Trophoblast cell (in vitro differentiated cells and primary cell): ENCODE data around the gene SEMA4D.

ENCODE experiments used
- DNase-seq, 2 donors: peaks; one replicate each; pipeline ENCODE4 v3.0.0-alpha.2; 2016
- H2AFZ ChIP-seq: 2 replicates; pipeline ENCODE4 v1.6.1; 2013; ENCODE audit warnings: low read length, moderate library complexity, mild to moderate bottlenecking; ENCODE audit not compliant: insufficient read depth, poor library complexity
- H2AK5ac ChIP-seq: 2 replicates; pipeline ENCODE4 v1.6.1; 2013; ENCODE audit warnings: mild to moderate bottlenecking, low read length
- H2BK120ac ChIP-seq: 2 replicates; pipeline ENCODE4 v1.6.1; 2013; ENCODE audit warnings: low read length, mild to moderate bottlenecking, moderate library complexity; ENCODE audit not compliant: insufficient read depth, poor library complexity
- H2BK12ac ChIP-seq: 2 replicates; pipeline ENCODE4 v1.6.1; 2013; ENCODE audit warnings: mild to moderate bottlenecking, low read length, moderate library complexity
- H2BK5ac ChIP-seq: 2 replicates; pipeline ENCODE4 v1.6.1; 2013; ENCODE audit warnings: low read length, low read depth, moderate library complexity, mild to moderate bottlenecking; ENCODE audit not compliant: poor library complexity
- H3K14ac ChIP-seq: 2 replicates; pipeline ENCODE4 v1.6.1; 2013; ENCODE audit warnings: mild to moderate bottlenecking, low read length
- H3K18ac ChIP-seq: 2 replicates; pipeline ENCODE4 v1.6.1; 2013; ENCODE audit warnings: mild to moderate bottlenecking, low read length
- H3K23ac ChIP-seq: 2 replicates; pipeline ENCODE4 v1.6.1; 2013; ENCODE audit warnings: low read length
- H3K27ac ChIP-seq: 2 replicates; pipeline ENCODE4 v1.5.1; 2013; ENCODE audit warnings: low read depth, mild to moderate bottlenecking, inconsistent platforms, low read length, moderate library complexity
- H3K27me3 ChIP-seq: 2 replicates; pipeline ENCODE4 v1.6.1; 2013; ENCODE audit warnings: inconsistent platforms, mild to moderate bottlenecking, low read length, moderate library complexity; ENCODE audit not compliant: insufficient read depth
- H3K36me3 ChIP-seq, 2 experiments: 1 replicate in 1 of 2; 2 replicates in 1 of 2; pipeline ENCODE4 v1.6.1; 2013; ENCODE audit warnings: low read length in 2 of 2, mild to moderate bottlenecking in 2 of 2, moderate library complexity in 1 of 2; ENCODE audit not compliant: insufficient read depth in 2 of 2, control insufficient read depth in 1 of 2
- H3K4ac ChIP-seq: 2 replicates; pipeline ENCODE4 v1.6.1; 2013; ENCODE audit warnings: low read depth, mild to moderate bottlenecking, low read length, moderate library complexity
- H3K4me1 ChIP-seq, 2 experiments: 1 replicate in 1 of 2; 2 replicates in 1 of 2; pipeline ENCODE4 v1.6.1; 2013; ENCODE audit warnings: low read length in 2 of 2, mild to moderate bottlenecking in 2 of 2, moderate library complexity in 1 of 2; ENCODE audit not compliant: insufficient read depth in 2 of 2, control insufficient read depth in 1 of 2
- H3K4me2 ChIP-seq: 2 replicates; pipeline ENCODE4 v1.6.1; 2013; ENCODE audit warnings: inconsistent platforms, mild to moderate bottlenecking, low read length, moderate library complexity
- H3K4me3 ChIP-seq: 2 replicates; pipeline ENCODE4 v1.5.1; 2013; ENCODE audit warnings: mild to moderate bottlenecking, low read depth, low read length, inconsistent platforms
- H3K79me1 ChIP-seq: one replicate; pipeline ENCODE4 v1.6.1; 2013; ENCODE audit warnings: low read length
- H3K79me2 ChIP-seq: 2 replicates; pipeline ENCODE4 v1.6.1; 2013; ENCODE audit warnings: low read length, mild to moderate bottlenecking; ENCODE audit not compliant: control insufficient read depth, insufficient read depth, poor library complexity
- H3K9ac ChIP-seq: 2 replicates; pipeline ENCODE4 v1.6.1; 2013; ENCODE audit warnings: mild to moderate bottlenecking, low read length
- H3K9me3 ChIP-seq: 2 replicates; pipeline ENCODE4 v1.6.1; 2013; ENCODE audit warnings: low read depth, mild to moderate bottlenecking, control low read depth, inconsistent platforms, low read length; ENCODE audit not compliant: insufficient read depth
- H4K12ac ChIP-seq: 2 replicates; pipeline ENCODE4 v1.6.1; 2013; ENCODE audit warnings: low read depth, mild to moderate bottlenecking, low read length, moderate library complexity
- H4K8ac ChIP-seq: 2 replicates; pipeline ENCODE4 v1.6.1; 2013; ENCODE audit warnings: low read depth, mild to moderate bottlenecking, low read length, moderate library complexity
- H4K91ac ChIP-seq: one replicate; pipeline ENCODE4 v1.6.1; 2013; ENCODE audit warnings: low read depth, mild to moderate bottlenecking, low read length, moderate library complexity
- WGBS: extraction: QIAGEN DNeasy Blood & Tissue Kit; methylation state at CpG from one replicate; pipeline ENCODE4 v1.1.7; 2013; ENCODE audit warnings: missing lambda C conversion rate; ENCODE audit not compliant: insufficient read length, insufficient coverage; ENCODE audit errors: extremely low coverage; 5-methylcytosine and 5-hydroxymethylcytosine counted together

Gene SEMA4D

DNA sequence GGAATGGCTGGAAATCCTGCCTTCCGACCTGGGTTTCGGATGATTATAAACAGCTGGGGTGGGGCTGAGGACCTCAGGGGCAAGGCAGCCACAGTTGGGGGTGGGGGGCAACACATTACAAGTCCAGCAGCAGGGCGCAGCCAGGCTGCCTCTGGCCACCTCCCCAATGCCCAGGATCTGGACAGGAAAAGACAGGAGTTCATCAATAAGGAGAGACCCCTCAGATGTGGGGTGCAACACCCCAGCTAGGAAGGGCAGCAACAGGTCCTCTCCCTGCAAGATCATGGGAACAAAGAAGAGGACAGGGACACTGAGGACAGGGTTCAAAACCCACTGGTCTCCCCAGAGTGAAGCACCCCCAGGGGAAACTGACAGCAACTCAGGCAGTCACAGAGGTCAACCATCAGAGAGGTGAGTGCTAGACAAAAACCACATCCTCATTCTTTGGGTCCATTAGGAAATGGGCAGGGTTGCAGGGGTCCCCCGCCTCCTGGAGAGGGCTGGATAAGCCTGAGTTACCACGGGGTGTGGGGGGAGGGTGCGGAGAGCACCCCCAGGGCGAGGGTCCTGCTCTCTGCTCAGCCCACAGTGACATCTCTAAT, 33.5 kb downstream of the SEMA4D start:
- H4K91ac ChIP-seq: no peak overlapping the region
- peak overlapping the region; percentile 67 for H3K23ac ChIP-seq
- no peak overlapping the region for H3K14ac ChIP-seq
- peaks cover 5% of the 10 kb centered on the region for H3K9me3 ChIP-seq
- H3K4ac ChIP-seq: no peak overlapping the region
- H2BK5ac ChIP-seq: no peak overlapping the region
- H3K18ac ChIP-seq: no peak overlapping the region
- H3K4me2 ChIP-seq: no peak overlapping the region
- no peak overlapping the region for H3K9ac ChIP-seq
- H4K12ac ChIP-seq: no peak overlapping the region
- H3K79me2 ChIP-seq: no peaks in the 10 kb centered on the region
- H2AFZ ChIP-seq: no peak overlapping the region
- no CpG with 5 or more reads among the region's 7 CpGs for WGBS
- no peak overlapping the region for H2BK120ac ChIP-seq
- no peak overlapping the region for H3K4me3 ChIP-seq
- no peaks in the 10 kb centered on the region for H3K36me3 ChIP-seq
- H3K27ac ChIP-seq: no peak overlapping the region
- no peak for DNase-seq
- peaks cover 5 to 9% of the 10 kb centered on the region in 2 experiments for H3K4me1 ChIP-seq
- no peaks in the 10 kb centered on the region for H3K27me3 ChIP-seq
- no peak overlapping the region for H4K8ac ChIP-seq
- no peak overlapping the region for H2BK12ac ChIP-seq
- H3K79me1 ChIP-seq: no peaks in the 10 kb centered on the region
- no peak overlapping the region for H2AK5ac ChIP-seq

DNA sequence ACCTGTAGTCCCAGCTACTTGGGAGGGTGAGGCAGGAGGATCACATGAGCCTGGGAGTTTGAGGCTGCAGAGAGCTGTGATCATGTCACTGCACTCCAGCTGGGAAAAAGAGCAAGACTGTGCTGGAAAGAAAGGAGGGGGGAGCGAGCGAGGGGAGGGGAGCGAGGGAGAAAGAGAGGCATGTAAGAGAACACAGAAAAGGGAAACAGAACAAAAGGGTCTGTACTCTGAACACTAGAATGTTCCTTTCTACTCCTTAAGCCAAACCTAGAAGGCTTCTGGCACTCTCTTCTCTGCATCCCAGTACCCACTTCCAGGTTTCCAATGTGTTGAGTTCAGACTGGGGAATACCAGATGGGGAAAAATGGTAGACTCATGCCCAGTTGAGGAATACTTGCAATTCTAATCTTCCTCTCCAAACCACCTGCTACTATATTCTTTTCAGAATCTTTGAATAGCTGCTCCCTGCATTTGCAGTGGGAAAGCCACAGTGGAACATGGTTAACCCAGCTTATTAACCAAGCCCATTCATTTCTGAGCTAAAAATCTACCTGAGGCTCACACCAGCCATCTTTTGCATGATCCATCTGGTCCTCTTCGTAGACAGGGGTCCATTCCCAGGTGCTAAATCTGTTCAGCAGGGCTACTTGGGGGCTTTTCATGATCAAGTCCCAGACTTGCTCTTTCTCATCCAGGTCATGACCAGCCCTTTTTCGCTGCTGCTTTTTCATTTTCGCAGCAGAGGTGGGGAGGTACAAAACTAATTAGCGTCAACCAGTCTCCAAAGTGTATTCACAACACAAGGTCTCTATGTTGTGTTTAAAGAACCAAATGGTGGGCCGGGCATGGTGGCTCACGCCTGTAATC, 34.9 kb downstream of the SEMA4D start:
- no peak overlapping the region for H4K91ac ChIP-seq
- H3K27ac ChIP-seq: no peak overlapping the region
- H2BK5ac ChIP-seq: no peak overlapping the region
- H3K36me3 ChIP-seq: no peaks in the 10 kb centered on the region
- no peaks in the 10 kb centered on the region for H3K79me2 ChIP-seq
- H3K14ac ChIP-seq: no peak overlapping the region
- no peaks in the 10 kb centered on the region for H3K79me1 ChIP-seq
- H3K18ac ChIP-seq: no peak overlapping the region
- no peak overlapping the region for H2BK120ac ChIP-seq
- no peak overlapping the region for H3K4me2 ChIP-seq
- H3K4me3 ChIP-seq: no peak overlapping the region
- no CpG with 5 or more reads among the region's 9 CpGs for WGBS
- no peak overlapping the region for H4K12ac ChIP-seq
- H3K23ac ChIP-seq: no peak overlapping the region
- peaks cover 5 to 6% of the 10 kb centered on the region in 2 experiments for H3K4me1 ChIP-seq
- no peak overlapping the region for H4K8ac ChIP-seq
- no peak for DNase-seq
- H3K4ac ChIP-seq: no peak overlapping the region
- no peak overlapping the region for H3K9ac ChIP-seq
- H3K27me3 ChIP-seq: no peaks in the 10 kb centered on the region
- peaks cover 5% of the 10 kb centered on the region for H3K9me3 ChIP-seq
- no peak overlapping the region for H2AFZ ChIP-seq
- H2BK12ac ChIP-seq: no peak overlapping the region
- H2AK5ac ChIP-seq: no peak overlapping the region

GRCh38 chr9:89462199-89462598, 35.7 kb downstream of the SEMA4D start:
- Histone ChIP-seq H3K27ac (no peak overlapping the region), H3K18ac (no peak overlapping the region), H3K79me2 (no peaks in the 10 kb centered on the region), H2AFZ (no peak overlapping the region), H3K4me2 (no peak overlapping the region), H2BK12ac (no peak overlapping the region), H3K9me3 (peaks cover 5% of the 10 kb centered on the region), H2BK120ac (no peak overlapping the region), H4K91ac (no peak overlapping the region), H3K79me1 (no peaks in the 10 kb centered on the region), H3K4me3 (no peak overlapping the region), H3K14ac (no peak overlapping the region), H4K12ac (no peak overlapping the region), H3K4me1 (peaks cover 5 to 6% of the 10 kb centered on the region in 2 experiments), H4K8ac (no peak overlapping the region), H3K27me3 (no peaks in the 10 kb centered on the region), H3K36me3 (no peaks in the 10 kb centered on the region), H3K4ac (no peak overlapping the region), H2AK5ac (no peak overlapping the region), H3K9ac (no peak overlapping the region), H3K23ac (no peak overlapping the region), H2BK5ac (no peak overlapping the region)
- no CpG with 5 or more reads among the region's 5 CpGs for WGBS
- DNase-seq: no peak

DNA sequence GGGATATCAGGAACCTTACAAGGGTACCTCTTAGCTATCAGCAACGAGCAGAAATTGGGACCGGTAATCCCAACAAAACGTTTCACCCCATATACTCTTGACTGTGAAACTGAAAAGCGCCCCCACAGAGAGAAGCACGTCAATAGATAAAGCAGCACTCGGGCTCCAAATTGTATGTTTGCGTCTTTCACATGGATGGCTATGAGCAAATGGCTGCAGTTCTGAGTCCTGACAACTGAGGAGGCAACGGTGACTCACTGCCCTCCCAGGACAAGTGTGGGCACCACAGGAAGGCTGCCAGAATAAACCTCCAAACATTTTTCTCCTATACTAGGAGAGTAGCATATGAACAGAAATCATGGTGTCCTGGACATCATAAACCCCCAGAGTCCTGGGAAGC, 36.6 kb downstream of the SEMA4D start:
- Histone ChIP-seq H2BK12ac (no peak overlapping the region), H3K79me1 (no peaks in the 10 kb centered on the region), H3K79me2 (no peaks in the 10 kb centered on the region), H3K18ac (no peak overlapping the region), H2BK5ac (no peak overlapping the region), H3K4ac (no peak overlapping the region), H3K4me1 (peaks cover 5 to 6% of the 10 kb centered on the region in 2 experiments), H3K9me3 (peaks cover 3% of the 10 kb centered on the region), H2BK120ac (no peak overlapping the region), H3K23ac (no peak overlapping the region), H3K36me3 (no peaks in the 10 kb centered on the region), H3K4me2 (no peak overlapping the region), H3K27me3 (no peaks in the 10 kb centered on the region), H3K4me3 (no peak overlapping the region), H2AFZ (no peak overlapping the region), H4K91ac (no peak overlapping the region), H4K12ac (no peak overlapping the region), H3K14ac (no peak overlapping the region), H3K27ac (no peak overlapping the region), H4K8ac (no peak overlapping the region), H3K9ac (no peak overlapping the region), H2AK5ac (no peak overlapping the region)
- no peak for DNase-seq
- WGBS: no CpG with 5 or more reads among the region's 8 CpGs
